H9 (cell line): Measurements from ENCODE around the gene EML1. TPM values are rescaled to one million over a fixed set of nuclear protein-coding genes. Genes with fewer than 3 reads are reported as not detected.
A peak's percentile ranks its signal among the peaks of the same experiment; 100 is the strongest.

Source experiments
- DNase-seq: peaks from one replicate; pipeline ENCODE4 v3.0.0-alpha.2; 2017
- H2AFZ ChIP-seq: one replicate; pipeline ENCODE4 v1.6.1; 2013; ENCODE audit warnings: mild to moderate bottlenecking, low read length, control low read depth, moderate library complexity
- H2AK5ac ChIP-seq: 2 replicates; pipeline ENCODE4 v1.6.1; 2013; ENCODE audit warnings: low read length, control low read depth, mixed read lengths; ENCODE audit not compliant: insufficient read length
- H2BK120ac ChIP-seq: one replicate; pipeline ENCODE4 v1.6.1; 2013; ENCODE audit warnings: low read depth, mild to moderate bottlenecking, low read length, control low read depth, inconsistent platforms; ENCODE audit not compliant: poor library complexity, severe bottlenecking
- H2BK12ac ChIP-seq: 2 replicates; pipeline ENCODE4 v1.6.1; 2013; ENCODE audit warnings: low read length, control low read depth, mixed read lengths, low read depth; ENCODE audit not compliant: insufficient read length
- H2BK15ac ChIP-seq: 2 replicates; pipeline ENCODE4 v1.6.1; 2013; ENCODE audit warnings: low read depth, low read length, control low read depth
- H2BK20ac ChIP-seq: one replicate; pipeline ENCODE4 v1.6.1; 2013; ENCODE audit warnings: low read depth, mild to moderate bottlenecking, low read length, control low read depth, inconsistent platforms; ENCODE audit not compliant: poor library complexity, severe bottlenecking
- H2BK5ac ChIP-seq: 2 replicates; pipeline ENCODE4 v1.6.1; 2013; ENCODE audit warnings: low read length, control low read depth, mixed read lengths; ENCODE audit not compliant: insufficient read length
- H3K14ac ChIP-seq: 2 replicates; pipeline ENCODE4 v1.6.1; 2013; ENCODE audit warnings: low read length, control low read depth; ENCODE audit not compliant: insufficient read depth
- H3K18ac ChIP-seq: 2 replicates; pipeline ENCODE4 v1.6.1; 2013; ENCODE audit warnings: low read depth, mild to moderate bottlenecking, mixed read lengths, low read length, control low read depth; ENCODE audit not compliant: insufficient read length
- H3K23ac ChIP-seq: 2 replicates; pipeline ENCODE4 v1.6.1; 2013; ENCODE audit warnings: low read length, control low read depth, mixed read lengths, low read depth; ENCODE audit not compliant: insufficient read length
- H3K23me2 ChIP-seq: 2 replicates; pipeline ENCODE4 v1.6.1; 2013; ENCODE audit warnings: low read depth, mild to moderate bottlenecking, mixed read lengths, low read length, control low read depth; ENCODE audit not compliant: insufficient read length, poor library complexity, severe bottlenecking
- H3K27ac ChIP-seq: 2 replicates; pipeline ENCODE4 v1.5.1; 2013; ENCODE audit warnings: low read length, control low read depth, mixed read lengths, low read depth; ENCODE audit not compliant: insufficient read length
- H3K27me3 ChIP-seq: 2 replicates; pipeline ENCODE4 v1.6.1; 2013; ENCODE audit warnings: low read length, control low read depth, inconsistent platforms; ENCODE audit not compliant: insufficient read depth
- H3K4ac ChIP-seq: 2 replicates; pipeline ENCODE4 v1.6.1; 2013; ENCODE audit warnings: low read depth, mild to moderate bottlenecking, control low read depth, inconsistent platforms, low read length, moderate library complexity
- H3K4me1 ChIP-seq: 2 replicates; pipeline ENCODE4 v1.6.1; 2013; ENCODE audit warnings: low read length, control low read depth, inconsistent platforms; ENCODE audit not compliant: insufficient read depth
- H3K4me2 ChIP-seq: 2 replicates; pipeline ENCODE4 v1.6.1; 2013; ENCODE audit warnings: low read length, control low read depth, mixed read lengths; ENCODE audit not compliant: insufficient read length, insufficient read depth
- H3K56ac ChIP-seq: 2 replicates; pipeline ENCODE4 v1.6.1; 2013; ENCODE audit warnings: low read depth, mild to moderate bottlenecking, mixed read lengths, low read length, control low read depth; ENCODE audit not compliant: insufficient read length
- H3K79me1 ChIP-seq: 2 replicates; pipeline ENCODE4 v1.6.1; 2013; ENCODE audit warnings: low read depth, mild to moderate bottlenecking, moderate library complexity, low read length, control low read depth, inconsistent platforms; ENCODE audit not compliant: insufficient read depth, poor library complexity, severe bottlenecking
- H3K79me2 ChIP-seq: 2 replicates; pipeline ENCODE4 v1.6.1; 2013; ENCODE audit warnings: low read length, control low read depth, inconsistent platforms; ENCODE audit not compliant: insufficient read depth
- H3K9ac ChIP-seq: 2 replicates; pipeline ENCODE4 v1.6.1; 2013; ENCODE audit warnings: low read length, control low read depth, mixed read lengths; ENCODE audit not compliant: insufficient read length; ENCODE audit errors: extremely low read depth
- H3K9me3 ChIP-seq: one replicate; pipeline ENCODE4 v1.6.1; 2013; ENCODE audit warnings: low read depth, low read length, inconsistent platforms; ENCODE audit not compliant: control insufficient read depth
- H3T11ph ChIP-seq: one replicate; pipeline ENCODE4 v1.6.1; 2013; ENCODE audit warnings: mild to moderate bottlenecking, low read length, control low read depth, inconsistent platforms
- H4K20me1 ChIP-seq: one replicate; pipeline ENCODE4 v1.6.1; 2013; ENCODE audit not compliant: control insufficient read depth, insufficient read length, insufficient read depth
- H4K5ac ChIP-seq: 2 replicates; pipeline ENCODE4 v1.6.1; 2013; ENCODE audit warnings: low read depth, mild to moderate bottlenecking, mixed read lengths, low read length, control low read depth; ENCODE audit not compliant: insufficient read length
- H4K8ac ChIP-seq: replicated peaks from 2 replicates; pipeline ENCODE4 v1.6.1; 2013; ENCODE audit warnings: low read length, control low read depth, mixed read lengths, low read depth; ENCODE audit not compliant: insufficient read length
- H4K91ac ChIP-seq: 2 replicates; pipeline ENCODE4 v1.6.1; 2013; ENCODE audit warnings: low read depth, mild to moderate bottlenecking, moderate library complexity, mixed read lengths, low read length, control low read depth; ENCODE audit not compliant: insufficient read length
- H3K27ac Mint-ChIP-seq, 3 experiments: 2 replicates in 2 of 3; 3 replicates in 1 of 3; pipeline ENCODE4 v1.8.0; 2020 to 2021; ENCODE audit warnings: mixed read lengths in 3 of 3, mild to moderate bottlenecking in 1 of 3, moderate library complexity in 1 of 3
- H3K27me3 Mint-ChIP-seq: 2 replicates; pipeline ENCODE4 v1.8.0; 2021; ENCODE audit warnings: low read depth, mild to moderate bottlenecking, moderate library complexity, mixed read lengths
- H3K36me3 Mint-ChIP-seq, 3 experiments: 2 replicates in 2 of 3; 3 replicates in 1 of 3; pipeline ENCODE4 v1.8.0; 2020 to 2021; ENCODE audit warnings: low read depth in 3 of 3, mixed read lengths in 3 of 3; ENCODE audit not compliant: insufficient read depth in 1 of 3
- H3K4me1 Mint-ChIP-seq, 2 experiments: 2 replicates each; pipeline ENCODE4 v1.8.0; 2020; ENCODE audit warnings: mixed read lengths in 2 of 2
- H3K4me3 Mint-ChIP-seq, 2 experiments: 2 replicates in 1 of 2; 3 replicates in 1 of 2; pipeline ENCODE4 v1.8.0; 2020 to 2021; ENCODE audit warnings: mild to moderate bottlenecking in 2 of 2, mixed read lengths in 2 of 2, moderate library complexity in 1 of 2
- H3K9me3 Mint-ChIP-seq, 2 experiments: 2 replicates in 1 of 2; 3 replicates in 1 of 2; pipeline ENCODE4 v1.8.0; 2020; ENCODE audit warnings: mild to moderate bottlenecking in 2 of 2, mixed read lengths in 2 of 2, moderate library complexity in 1 of 2
- CTCF ChIP-seq: fragments of 200-600 bp; sonication (generic); conservative IDR thresholded peaks from 3 replicates; pipeline ENCODE4 v1.8.0; 2021; ENCODE audit warnings: antibody characterized with exemption, mild to moderate bottlenecking
- WGBS: extraction: QIAGEN DNeasy Blood & Tissue Kit; methylation state at CpG from one replicate; pipeline ENCODE4 v1.1.7; 2013; ENCODE audit warnings: missing lambda C conversion rate, low lambda C conversion rate, mixed read lengths; ENCODE audit not compliant: insufficient read length; ENCODE audit errors: extremely low coverage; 5-methylcytosine and 5-hydroxymethylcytosine counted together
- total RNA-seq: library from RNA; stranded (reverse); gene quantifications from 2 replicates; pipeline ENCODE4 v1.2.1, GENCODE V29; 2021

Gene EML1
- total RNA-seq, 1 experiment from 2014 or later: 16.7 TPM

GRCh38 chr14:99899578-99900178 is 106.5 kb downstream of the EML1 start:
- no peaks in the 10 kb centered on the region for H3K27me3 Mint-ChIP-seq

More at GRCh38 chr14:99899578-99900178, 106.5 kb downstream of the EML1 start:
- DNase-seq: no peak
- Histone ChIP-seq H3K23ac (no peak overlapping the region), H3K4me2 (no peak overlapping the region), H3K79me1 (no peaks in the 10 kb centered on the region), H4K5ac (no peak overlapping the region), H3K18ac (no peak overlapping the region), H2BK120ac (no peak overlapping the region), H4K20me1 (no peaks in the 10 kb centered on the region), H2BK5ac (no peak overlapping the region), H3K4me1 (no peaks in the 10 kb centered on the region), H4K91ac (no peak overlapping the region), H3K27me3 (no peaks in the 10 kb centered on the region), H4K8ac (no peak overlapping the region), H2AFZ (no peak overlapping the region), H2BK15ac (no peak overlapping the region), H3K9me3 (no peaks in the 10 kb centered on the region), H2AK5ac (no peak overlapping the region), H3K23me2 (no peaks in the 10 kb centered on the region), H3K14ac (no peak overlapping the region), H3T11ph (no peak overlapping the region), H2BK20ac (no peak overlapping the region), H3K4ac (no peak overlapping the region), H2BK12ac (no peak overlapping the region), H3K79me2 (no peaks in the 10 kb centered on the region), H3K9ac (no peak overlapping the region), H3K27ac (no peak overlapping the region), H3K56ac (no peak overlapping the region)
- H3K4me1 Mint-ChIP-seq: peaks cover 3 to 7% of the 10 kb centered on the region in 2 experiments; a peak in 3 of 4 replicates
- H3K4me3 Mint-ChIP-seq: no peak overlapping the region
- no CpG with 5 or more reads among the region's 7 CpGs for WGBS
- TF ChIP-seq CTCF: peak; percentile 78
- peaks cover 10 to 18% of the 10 kb centered on the region in 2 experiments for H3K9me3 Mint-ChIP-seq
- peaks cover 32 to 41% (median 40%) of the 10 kb centered on the region in 3 experiments for H3K36me3 Mint-ChIP-seq
- no peak overlapping the region for H3K27ac Mint-ChIP-seq
